ENCODE results near the gene BRWD1. TPM values are rescaled to one million over a fixed set of nuclear protein-coding genes. Genes with fewer than 3 reads are reported as not detected.

Gene BRWD1
- total and polyA plus RNA-seq, 2 of the 13 experiments (the other 11 are each of a cell fraction or from before 2014, with no cell fraction given), result 13.9 to 28.0 TPM

DNA sequence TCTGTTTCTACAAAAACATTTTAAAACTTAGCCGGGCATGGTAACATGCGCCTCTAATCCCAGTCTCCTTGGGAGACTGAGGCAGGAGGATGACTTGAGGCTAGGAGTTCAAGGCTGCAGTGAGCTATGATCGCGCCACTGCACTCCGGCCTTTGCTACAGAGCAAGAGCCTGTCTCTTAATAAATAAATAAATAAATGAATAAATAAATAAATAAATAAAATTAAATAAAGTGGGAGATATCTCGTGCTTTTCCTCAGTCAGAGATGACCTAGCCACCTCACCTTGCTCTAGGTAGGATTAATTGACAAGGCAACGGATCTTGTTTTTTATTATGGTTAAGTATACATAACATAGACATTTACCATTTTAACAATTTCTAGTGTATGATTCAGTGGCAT, 14.3 kb upstream of the BRWD1 start:
- CTCF ChIA-PET (ENCODE audit: low intra/inter-chr PET ratio, low total read pairs), result no interaction called here
- no peak for TF ChIP-seq HNRNPK (IDR thresholded peaks at IDR 0.05; ENCODE audit: low read depth, low read length, poor library complexity, severe bottlenecking)
- TF ChIP-seq ZNF768 (CRISPR knock-in tag; IDR thresholded peaks at IDR 0.05), result no peak
- TF ChIP-seq ZNF589 (CRISPR knock-in tag; conservative IDR thresholded peaks at IDR 0.05), result no peak
- H3K36me3 ChIP-seq (replicated peaks in 1 of 2; ENCODE audit: control insufficient read depth in 1 of 2, insufficient read depth in 2 of 2, low read length in 2 of 2), result no peaks in the 10 kb centered on the region
- H4K20me1 ChIP-seq (ENCODE audit: insufficient read depth, low read length), result no peaks in the 10 kb centered on the region
- no peak overlapping the region for H3K27ac ChIP-seq (ENCODE audit: extremely low read length, insufficient read depth, low read length)
- intact Hi-C loops (cut with micrococcal nuclease; ENCODE audit: unreplicated experiment), result no loop called here
- ATAC-seq (no peak), DNase-seq (ENCODE audit: low spot score) (no peak), FAIRE-seq (no peak)
- BruUV-seq (replicated peaks), result no TSS peak
- in situ Hi-C loops (cut with HindIII; ENCODE audit: extremely low pct_ligation_motif_present, low pct_unique_long_range_greater_than_20kb), result no loop called here
- POLR2A ChIA-PET, result no interaction called here
- no peaks in the 10 kb centered on the region for H3K27me3 ChIP-seq (ENCODE audit: control insufficient read depth in 1 of 2, insufficient read depth in 2 of 2, low read length in 2 of 2)
- no peaks in the 10 kb centered on the region for H3K79me2 ChIP-seq (ENCODE audit: insufficient read depth, low read length)
- H2AFZ ChIP-seq (ENCODE audit: low read length), result no peak overlapping the region
- H3K4me2 ChIP-seq (ENCODE audit: low read depth, low read length), result no peak overlapping the region
- 65% methylated on average over 7 of the region's 7 CpGs for WGBS (ENCODE audit: low lambda C conversion rate)
- H3K9ac ChIP-seq (ENCODE audit: insufficient read depth, low read depth, low read length), result no peak overlapping the region
- no peak overlapping the region for H3K4me3 ChIP-seq (replicated peaks in 1 of 3; ENCODE audit: insufficient read depth in 1 of 3, low read depth in 2 of 3, low read length in 3 of 3)
- H3K4me1 ChIP-seq (ENCODE audit: insufficient read depth, low read length), result peaks cover 12% of the 10 kb centered on the region
- no peaks in the 10 kb centered on the region for H3K9me3 ChIP-seq (ENCODE audit: low read length)

DNA sequence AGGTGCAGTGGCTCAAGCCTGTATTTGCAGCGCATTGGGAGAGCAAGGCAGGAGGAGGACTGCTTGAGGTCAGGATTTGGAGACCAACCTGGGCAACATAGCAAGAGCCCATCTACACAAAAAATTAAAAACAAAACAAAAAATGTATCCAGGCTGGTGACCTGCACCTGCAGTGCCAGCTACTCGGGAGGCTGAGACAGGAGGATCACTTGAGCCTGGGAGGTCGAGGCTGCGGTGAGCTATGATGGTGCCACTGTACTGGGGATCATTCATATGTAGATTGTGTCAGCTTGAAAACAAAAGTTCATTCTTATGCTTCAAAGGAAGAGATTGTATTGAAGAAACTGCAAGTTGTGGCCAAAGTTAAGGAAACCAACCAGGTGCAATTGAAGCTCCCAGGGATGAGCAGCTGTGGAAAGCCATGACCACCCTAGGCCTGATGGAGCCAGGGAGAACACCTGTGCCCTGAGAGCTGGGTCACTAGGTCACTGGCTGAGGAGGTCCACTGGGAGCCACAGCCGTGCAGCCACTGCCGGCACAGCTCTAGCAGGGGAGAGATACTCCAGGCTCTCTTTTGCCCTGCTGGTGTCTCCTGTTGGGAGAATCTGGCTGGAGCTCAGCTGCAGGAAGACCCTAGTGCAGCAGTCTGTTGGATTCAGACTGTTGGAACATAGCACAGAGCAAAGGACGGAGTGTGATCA, 13.3 kb upstream of the BRWD1 start:
- no TSS peak for BruUV-seq (replicated peaks)
- peaks cover 12% of the 10 kb centered on the region; the same call in 1 of the 2 replicates for H3K4me1 ChIP-seq (ENCODE audit: insufficient read depth, low read length)
- peak; percentile 70 for ATAC-seq
- no peaks in the 10 kb centered on the region for H3K9me3 ChIP-seq (ENCODE audit: low read length)
- H3K4me3 ChIP-seq (replicated peaks in 1 of 3; ENCODE audit: insufficient read depth in 1 of 3, low read depth in 2 of 3, low read length in 3 of 3), result no peak overlapping the region
- intact Hi-C loops (cut with micrococcal nuclease; ENCODE audit: unreplicated experiment) (no loop called here), in situ Hi-C loops (cut with HindIII; ENCODE audit: extremely low pct_ligation_motif_present, low pct_unique_long_range_greater_than_20kb) (no loop called here)
- no peak overlapping the region for H3K4me2 ChIP-seq (ENCODE audit: low read depth, low read length)
- POLR2A ChIA-PET, result interaction anchor here (1.4 kb wide), 1 partner anchor 13 kb away, joined by 4 read pairs; no protein-coding TSS in a partner anchor
- FAIRE-seq, result no peak
- H3K27me3 ChIP-seq (ENCODE audit: control insufficient read depth in 1 of 2, insufficient read depth in 2 of 2, low read length in 2 of 2), result no peaks in the 10 kb centered on the region
- CTCF ChIA-PET (ENCODE audit: low intra/inter-chr PET ratio, low total read pairs), result no interaction called here
- no peak overlapping the region for H3K27ac ChIP-seq (ENCODE audit: extremely low read length, insufficient read depth, low read length)
- H4K20me1 ChIP-seq (ENCODE audit: insufficient read depth, low read length), result no peaks in the 10 kb centered on the region
- H3K36me3 ChIP-seq (replicated peaks in 1 of 2; ENCODE audit: control insufficient read depth in 1 of 2, insufficient read depth in 2 of 2, low read length in 2 of 2), result no peaks in the 10 kb centered on the region
- DNase-seq (ENCODE audit: low spot score), result no peak
- no peaks in the 10 kb centered on the region for H3K79me2 ChIP-seq (ENCODE audit: insufficient read depth, low read length)
- 50% methylated on average over 5 of the region's 7 CpGs for WGBS (ENCODE audit: low lambda C conversion rate)
- no peak overlapping the region for H3K9ac ChIP-seq (ENCODE audit: insufficient read depth, low read depth, low read length)
- H2AFZ ChIP-seq (ENCODE audit: low read length), result no peak overlapping the region
- TF ChIP-seq CCDC6 (CRISPR knock-in tag; IDR thresholded peaks at IDR 0.05) (no peak), ZBTB38 (CRISPR knock-in tag; IDR thresholded peaks at IDR 0.05) (no peak), ZNF546 (CRISPR knock-in tag; conservative IDR thresholded peaks at IDR 0.05) (no peak), ZNF232 (CRISPR knock-in tag; IDR thresholded peaks at IDR 0.05; ENCODE audit: borderline replicate concordance) (no peak), ZNF773 (CRISPR knock-in tag; IDR thresholded peaks at IDR 0.05; ENCODE audit: borderline replicate concordance) (no peak)
- TF ChIP-seq, protein P1, sequence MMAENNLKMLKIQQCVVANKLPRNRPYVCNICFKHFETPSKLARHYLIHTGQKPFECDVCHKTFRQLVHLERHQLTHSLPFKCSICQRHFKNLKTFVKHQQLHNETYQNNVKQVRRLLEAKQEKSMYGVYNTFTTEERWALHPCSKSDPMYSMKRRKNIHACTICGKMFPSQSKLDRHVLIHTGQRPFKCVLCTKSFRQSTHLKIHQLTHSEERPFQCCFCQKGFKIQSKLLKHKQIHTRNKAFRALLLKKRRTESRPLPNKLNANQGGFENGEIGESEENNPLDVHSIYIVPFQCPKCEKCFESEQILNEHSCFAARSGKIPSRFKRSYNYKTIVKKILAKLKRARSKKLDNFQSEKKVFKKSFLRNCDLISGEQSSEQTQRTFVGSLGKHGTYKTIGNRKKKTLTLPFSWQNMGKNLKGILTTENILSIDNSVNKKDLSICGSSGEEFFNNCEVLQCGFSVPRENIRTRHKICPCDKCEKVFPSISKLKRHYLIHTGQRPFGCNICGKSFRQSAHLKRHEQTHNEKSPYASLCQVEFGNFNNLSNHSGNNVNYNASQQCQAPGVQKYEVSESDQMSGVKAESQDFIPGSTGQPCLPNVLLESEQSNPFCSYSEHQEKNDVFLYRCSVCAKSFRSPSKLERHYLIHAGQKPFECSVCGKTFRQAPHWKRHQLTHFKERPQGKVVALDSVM (CRISPR knock-in tag; IDR thresholded peaks at IDR 0.05), result peak; percentile 26; the same call in 1 of the 2 replicates
